ENCODE measurements around the gene PDK1. TPM values are rescaled to one million over a fixed set of nuclear protein-coding genes. Genes with fewer than 3 reads are reported as not detected.

PDK1 gene
- total RNA-seq, 2 donors from 2014 or later, result 6.2 to 14.4 TPM

DNA sequence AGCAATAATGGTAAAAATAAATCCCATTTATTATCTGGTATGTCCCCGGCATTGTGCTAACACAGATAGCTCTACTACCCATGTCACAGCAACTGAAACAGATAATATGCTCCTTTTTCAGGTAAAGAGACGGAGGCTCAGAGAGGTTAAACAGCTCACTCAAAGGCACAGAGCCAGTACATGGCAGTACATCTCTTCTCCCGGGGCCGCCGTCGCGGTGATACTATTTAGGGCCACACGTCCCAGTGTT, 693 bp upstream of the PDK1 start:
- Histone ChIP-seq H3K4me3 (peak overlapping the region; percentile 71 to 84), H3K9me3 (no peaks in the 10 kb centered on the region), H3K27me3 (replicated peaks; ENCODE audit: insufficient read depth) (no peaks in the 10 kb centered on the region), H3K27ac (peak overlapping the region; percentile 88 to 90), H3K4me1 (replicated peaks) (no peaks in the 10 kb centered on the region), H3K36me3 (no peaks in the 10 kb centered on the region)
- TF ChIP-seq POLR2A (IDR thresholded peaks at IDR 0.05), result no peak
- TF ChIP-seq POLR2AphosphoS5 (IDR thresholded peaks at IDR 0.05), result no peak
- TF ChIP-seq, protein P1, sequence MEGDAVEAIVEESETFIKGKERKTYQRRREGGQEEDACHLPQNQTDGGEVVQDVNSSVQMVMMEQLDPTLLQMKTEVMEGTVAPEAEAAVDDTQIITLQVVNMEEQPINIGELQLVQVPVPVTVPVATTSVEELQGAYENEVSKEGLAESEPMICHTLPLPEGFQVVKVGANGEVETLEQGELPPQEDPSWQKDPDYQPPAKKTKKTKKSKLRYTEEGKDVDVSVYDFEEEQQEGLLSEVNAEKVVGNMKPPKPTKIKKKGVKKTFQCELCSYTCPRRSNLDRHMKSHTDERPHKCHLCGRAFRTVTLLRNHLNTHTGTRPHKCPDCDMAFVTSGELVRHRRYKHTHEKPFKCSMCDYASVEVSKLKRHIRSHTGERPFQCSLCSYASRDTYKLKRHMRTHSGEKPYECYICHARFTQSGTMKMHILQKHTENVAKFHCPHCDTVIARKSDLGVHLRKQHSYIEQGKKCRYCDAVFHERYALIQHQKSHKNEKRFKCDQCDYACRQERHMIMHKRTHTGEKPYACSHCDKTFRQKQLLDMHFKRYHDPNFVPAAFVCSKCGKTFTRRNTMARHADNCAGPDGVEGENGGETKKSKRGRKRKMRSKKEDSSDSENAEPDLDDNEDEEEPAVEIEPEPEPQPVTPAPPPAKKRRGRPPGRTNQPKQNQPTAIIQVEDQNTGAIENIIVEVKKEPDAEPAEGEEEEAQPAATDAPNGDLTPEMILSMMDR (IDR thresholded peaks at IDR 0.05), result no peak
- intact Hi-C loops (cut with DNase I), result no loop called here
- DNase-seq (ENCODE audit: low spot score), result no peak
- WGBS, result 12% methylated on average over 8 of the region's 8 CpGs

DNA sequence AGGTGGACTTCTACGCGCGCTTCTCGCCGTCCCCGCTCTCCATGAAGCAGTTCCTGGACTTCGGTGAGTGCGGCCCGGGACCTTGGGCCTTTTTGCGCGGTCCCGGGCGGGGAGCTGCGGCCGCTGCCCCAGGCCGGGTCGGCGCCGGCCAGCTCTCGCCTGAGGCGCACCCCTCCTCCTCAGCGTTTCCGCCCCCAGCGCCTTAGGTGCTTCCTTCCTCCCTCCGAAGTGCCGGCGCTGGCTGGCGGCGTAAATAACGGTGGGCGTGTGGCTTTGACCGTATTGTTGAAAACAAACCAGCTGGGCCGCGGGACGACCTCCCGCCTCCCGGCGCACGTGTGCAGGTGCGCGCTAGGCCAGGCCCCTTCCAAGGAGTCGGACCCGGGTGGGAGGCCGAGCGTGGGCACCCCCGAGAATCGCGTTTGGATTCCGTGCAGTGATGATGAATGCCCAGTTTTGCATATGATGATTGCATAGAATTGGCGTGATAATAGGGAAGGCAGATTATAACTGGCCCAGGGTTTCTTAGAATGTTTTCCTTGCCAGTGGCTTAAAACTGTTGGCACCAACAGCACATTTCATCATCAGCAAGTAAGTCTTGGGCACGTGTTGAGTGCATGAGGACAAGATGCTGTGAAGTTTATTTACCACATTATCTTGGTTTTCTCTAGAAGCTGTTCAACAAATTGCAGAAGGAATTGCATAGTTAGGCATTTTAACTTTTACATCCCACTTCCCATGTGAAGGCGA, 569 bp downstream of the PDK1 start:
- no peaks in the 10 kb centered on the region for H3K27me3 ChIP-seq (replicated peaks; ENCODE audit: insufficient read depth)
- peak overlapping the region; percentile 71 to 84 for H3K4me3 ChIP-seq
- no peaks in the 10 kb centered on the region for H3K9me3 ChIP-seq
- TF ChIP-seq POLR2AphosphoS5 (IDR thresholded peaks at IDR 0.05), result peak; percentile 54
- TF ChIP-seq, protein P1 (IDR thresholded peaks at IDR 0.05), result no peak
- TF ChIP-seq POLR2A (IDR thresholded peaks at IDR 0.05), result no peak
- H3K27ac ChIP-seq, result peak overlapping the region; percentile 88 to 90
- intact Hi-C loops (cut with DNase I), result no loop called here
- DNase-seq (ENCODE audit: low spot score), result peak; percentile 45
- H3K36me3 ChIP-seq, result no peaks in the 10 kb centered on the region
- H3K4me1 ChIP-seq (replicated peaks), result no peaks in the 10 kb centered on the region
- 3% methylated on average over 51 of the region's 52 CpGs for WGBS

DNA sequence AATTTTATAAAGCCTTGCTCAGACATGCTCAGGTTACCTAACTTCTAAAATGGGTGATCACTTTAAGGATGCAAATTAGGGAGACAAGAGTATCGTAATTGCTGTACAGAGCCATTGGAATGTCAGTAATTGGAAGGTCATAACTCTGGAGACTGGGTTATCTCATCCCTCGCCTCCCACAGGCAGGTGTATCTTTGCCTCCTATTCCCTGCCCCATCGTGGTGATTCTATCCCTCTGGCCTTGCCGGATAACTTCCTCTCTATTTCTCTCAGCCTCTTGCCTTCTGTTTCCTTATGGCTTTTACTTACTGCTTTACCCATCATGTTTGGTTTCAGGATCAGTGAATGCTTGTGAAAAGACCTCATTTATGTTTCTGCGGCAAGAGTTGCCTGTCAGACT, 2.5 kb downstream of the PDK1 start:
- Histone ChIP-seq H3K4me3 (no peak overlapping the region), H3K27ac (no peak overlapping the region), H3K27me3 (replicated peaks; ENCODE audit: insufficient read depth) (no peaks in the 10 kb centered on the region), H3K4me1 (replicated peaks) (no peaks in the 10 kb centered on the region), H3K9me3 (no peaks in the 10 kb centered on the region), H3K36me3 (no peaks in the 10 kb centered on the region)
- TF ChIP-seq, protein P1 (IDR thresholded peaks at IDR 0.05), result no peak
- TF ChIP-seq POLR2AphosphoS5 (IDR thresholded peaks at IDR 0.05) (no peak), POLR2A (IDR thresholded peaks at IDR 0.05) (no peak)
- WGBS, result 71% methylated on average over 5 of the region's 5 CpGs
- intact Hi-C loops (cut with DNase I), result no loop called here
- DNase-seq (ENCODE audit: low spot score), result no peak

DNA sequence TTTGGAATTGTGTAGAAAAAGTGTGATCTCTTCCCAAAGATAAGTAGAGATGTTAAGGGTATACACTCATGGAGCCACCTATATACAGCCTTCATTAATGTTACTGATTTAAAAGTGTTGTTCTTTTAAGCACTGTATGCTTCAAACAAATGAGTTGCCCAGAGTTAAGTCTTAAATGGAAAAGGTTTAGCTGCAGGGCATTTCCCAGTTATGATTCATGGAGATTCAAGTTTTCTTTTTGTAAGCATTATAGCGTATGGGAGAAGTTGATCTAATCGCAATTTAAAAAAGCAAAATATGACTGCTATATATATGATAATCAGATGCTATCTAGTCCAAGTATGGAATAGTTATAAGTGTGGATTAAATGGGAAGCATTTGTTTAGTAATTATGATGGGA, 4.8 kb downstream of the PDK1 start:
- no peaks in the 10 kb centered on the region for H3K4me1 ChIP-seq (replicated peaks)
- DNase-seq (ENCODE audit: low spot score), result no peak
- no peaks in the 10 kb centered on the region for H3K9me3 ChIP-seq
- H3K36me3 ChIP-seq, result no peaks in the 10 kb centered on the region
- H3K4me3 ChIP-seq, result no peak overlapping the region
- TF ChIP-seq POLR2AphosphoS5 (IDR thresholded peaks at IDR 0.05) (no peak), POLR2A (IDR thresholded peaks at IDR 0.05) (no peak)
- TF ChIP-seq, protein P1 (IDR thresholded peaks at IDR 0.05), result no peak
- H3K27ac ChIP-seq, result no peak overlapping the region
- intact Hi-C loops (cut with DNase I), result no loop called here
- WGBS, result 98% methylated on average over 2 of the region's 2 CpGs
- H3K27me3 ChIP-seq (replicated peaks; ENCODE audit: insufficient read depth), result no peaks in the 10 kb centered on the region

DNA sequence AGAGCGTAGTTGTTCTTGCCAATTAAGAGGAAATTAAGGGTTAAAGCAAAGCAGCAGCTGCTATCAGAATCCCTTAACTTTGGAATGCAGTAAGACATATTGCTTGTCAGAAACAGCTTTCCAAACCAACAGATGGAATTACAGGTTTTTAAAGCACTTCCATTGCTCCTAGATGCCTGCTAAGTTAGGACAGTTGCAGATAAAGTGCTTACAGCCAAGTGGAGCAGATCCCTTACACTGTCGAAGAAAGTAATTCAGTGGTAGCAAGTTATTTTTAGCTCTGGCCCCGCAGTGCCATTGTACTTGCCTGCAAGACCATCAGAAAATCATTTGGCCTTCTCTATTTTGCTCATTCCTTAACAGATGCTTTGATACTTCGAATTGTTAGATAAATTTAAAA, 5.4 kb downstream of the PDK1 start:
- no peaks in the 10 kb centered on the region for H3K4me1 ChIP-seq (replicated peaks)
- 77% methylated on average over 4 of the region's 4 CpGs for WGBS
- no peak overlapping the region for H3K27ac ChIP-seq
- no peaks in the 10 kb centered on the region for H3K27me3 ChIP-seq (replicated peaks; ENCODE audit: insufficient read depth)
- H3K4me3 ChIP-seq, result no peak overlapping the region
- TF ChIP-seq, protein P1 (IDR thresholded peaks at IDR 0.05), result no peak
- TF ChIP-seq POLR2AphosphoS5 (IDR thresholded peaks at IDR 0.05), result no peak
- TF ChIP-seq POLR2A (IDR thresholded peaks at IDR 0.05), result no peak
- DNase-seq (ENCODE audit: low spot score), result no peak
- no peaks in the 10 kb centered on the region for H3K36me3 ChIP-seq
- intact Hi-C loops (cut with DNase I), result no loop called here
- H3K9me3 ChIP-seq, result no peaks in the 10 kb centered on the region
